GM18499 (cell line): ENCODE measurements around the gene H1-8.
"Not testable (repeated sequence)": the region's sequence is repeated elsewhere in the genome, so short reads cannot be mapped to it uniquely, and the experiment has no call there.

Experiments used
- ATAC-seq: cut with Tn5 transposase; IDR thresholded peaks from one replicate; pipeline ENCODE4 v1.9.1; 2021; ENCODE audit warnings: moderate number of reproducible peaks; ENCODE audit not compliant: insufficient read depth, unreplicated experiment

The H1-8 gene

GRCh38 chr3:129530821-129531220 lies 12.2 kb upstream of the H1-8 start:
- ATAC-seq = no peak

- no peak for ATAC-seq
These were observed 11.3 kb upstream of the H1-8 start for GRCh38 chr3:129531699-129532098.

- ATAC-seq = no peak
These were observed 10.7 kb upstream of the H1-8 start for GRCh38 chr3:129532261-129532660.

DNA sequence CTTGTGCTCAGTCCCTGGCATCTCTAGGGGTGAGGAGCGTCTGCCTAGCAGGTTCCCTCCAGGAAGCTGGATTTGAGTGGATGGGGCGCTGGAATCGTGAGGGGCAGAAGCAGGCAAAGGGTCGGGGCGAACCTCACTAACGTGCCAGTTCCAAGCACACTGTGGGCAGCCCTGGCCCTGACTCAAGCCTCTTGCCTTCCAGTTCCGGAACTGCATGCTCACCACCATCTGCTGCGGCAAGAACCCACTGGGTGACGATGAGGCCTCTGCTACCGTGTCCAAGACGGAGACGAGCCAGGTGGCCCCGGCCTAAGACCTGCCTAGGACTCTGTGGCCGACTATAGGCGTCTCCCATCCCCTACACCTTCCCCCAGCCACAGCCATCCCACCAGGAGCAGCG lies 9.6 kb upstream of the H1-8 start:
- ATAC-seq = no peak

DNA sequence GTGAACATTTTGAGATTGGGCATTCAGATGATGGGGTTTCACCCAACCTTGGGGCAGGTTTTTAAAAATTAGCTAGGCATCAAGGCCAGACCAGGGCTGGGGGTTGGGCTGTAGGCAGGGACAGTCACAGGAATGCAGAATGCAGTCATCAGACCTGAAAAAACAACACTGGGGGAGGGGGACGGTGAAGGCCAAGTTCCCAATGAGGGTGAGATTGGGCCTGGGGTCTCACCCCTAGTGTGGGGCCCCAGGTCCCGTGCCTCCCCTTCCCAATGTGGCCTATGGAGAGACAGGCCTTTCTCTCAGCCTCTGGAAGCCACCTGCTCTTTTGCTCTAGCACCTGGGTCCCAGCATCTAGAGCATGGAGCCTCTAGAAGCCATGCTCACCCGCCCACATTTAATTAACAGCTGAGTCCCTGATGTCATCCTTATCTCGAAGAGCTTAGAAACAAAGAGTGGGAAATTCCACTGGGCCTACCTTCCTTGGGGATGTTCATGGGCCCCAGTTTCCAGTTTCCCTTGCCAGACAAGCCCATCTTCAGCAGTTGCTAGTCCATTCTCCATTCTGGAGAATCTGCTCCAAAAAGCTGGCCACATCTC lies 8.4 kb upstream of the H1-8 start:
- no peak for ATAC-seq

- no peak for ATAC-seq
These were observed 7.9 kb upstream of the H1-8 start for GRCh38 chr3:129535075-129535474.

GRCh38 chr3:129536374-129536667 lies 6.7 kb upstream of the H1-8 start:
- no peak for ATAC-seq

- ATAC-seq = no peak
These were observed 6.2 kb upstream of the H1-8 start for GRCh38 chr3:129536804-129537203.

GRCh38 chr3:129539206-129539605 lies 3.8 kb upstream of the H1-8 start:
- no peak for ATAC-seq

DNA sequence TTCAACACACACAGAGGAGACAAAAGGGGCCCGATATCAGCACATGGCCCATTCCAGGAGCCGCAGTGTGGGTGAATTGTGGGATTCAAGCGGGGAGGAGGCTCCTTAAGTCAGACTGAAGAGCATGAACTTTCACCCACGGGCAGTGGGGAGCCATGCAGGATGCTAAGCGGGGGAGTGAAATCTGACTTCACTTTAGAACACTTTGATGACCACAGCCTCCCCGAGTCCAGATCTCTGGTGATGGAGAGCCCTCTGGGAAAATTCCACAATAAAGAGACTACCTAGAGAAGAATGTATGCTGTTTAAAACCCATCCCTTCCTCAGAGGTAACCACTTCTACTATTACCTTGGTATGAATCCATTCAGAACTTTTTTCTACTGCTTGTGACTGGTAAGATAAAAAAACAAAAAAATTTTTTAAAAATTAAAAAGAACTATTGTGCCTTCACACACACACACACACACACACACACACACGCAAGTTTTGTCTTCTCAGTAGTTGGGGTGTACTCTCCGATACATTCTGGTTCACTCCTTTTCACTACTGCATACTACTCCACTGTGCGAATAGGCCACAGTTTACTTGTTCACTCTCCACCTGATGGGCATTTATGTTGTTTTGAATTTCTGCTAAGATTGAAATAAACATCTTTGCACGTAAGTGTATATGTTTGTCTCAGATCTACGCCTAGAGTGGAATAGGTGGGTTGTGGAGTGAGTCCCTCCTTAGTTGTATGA lies 2.0 kb upstream of the H1-8 start:
- ATAC-seq = no peak

GRCh38 chr3:129542747-129543146 lies 228 bp upstream of the H1-8 start:
- ATAC-seq = no peak

- ATAC-seq = no peak
These were observed 1.0 kb downstream of the H1-8 start for GRCh38 chr3:129543999-129544398.

- ATAC-seq = not testable (repeated sequence)
These were observed 3.0 kb downstream of the H1-8 start for GRCh38 chr3:129545951-129546350.

- no peak for ATAC-seq
These were observed 4.3 kb downstream of the H1-8 start for GRCh38 chr3:129547241-129547640.

DNA sequence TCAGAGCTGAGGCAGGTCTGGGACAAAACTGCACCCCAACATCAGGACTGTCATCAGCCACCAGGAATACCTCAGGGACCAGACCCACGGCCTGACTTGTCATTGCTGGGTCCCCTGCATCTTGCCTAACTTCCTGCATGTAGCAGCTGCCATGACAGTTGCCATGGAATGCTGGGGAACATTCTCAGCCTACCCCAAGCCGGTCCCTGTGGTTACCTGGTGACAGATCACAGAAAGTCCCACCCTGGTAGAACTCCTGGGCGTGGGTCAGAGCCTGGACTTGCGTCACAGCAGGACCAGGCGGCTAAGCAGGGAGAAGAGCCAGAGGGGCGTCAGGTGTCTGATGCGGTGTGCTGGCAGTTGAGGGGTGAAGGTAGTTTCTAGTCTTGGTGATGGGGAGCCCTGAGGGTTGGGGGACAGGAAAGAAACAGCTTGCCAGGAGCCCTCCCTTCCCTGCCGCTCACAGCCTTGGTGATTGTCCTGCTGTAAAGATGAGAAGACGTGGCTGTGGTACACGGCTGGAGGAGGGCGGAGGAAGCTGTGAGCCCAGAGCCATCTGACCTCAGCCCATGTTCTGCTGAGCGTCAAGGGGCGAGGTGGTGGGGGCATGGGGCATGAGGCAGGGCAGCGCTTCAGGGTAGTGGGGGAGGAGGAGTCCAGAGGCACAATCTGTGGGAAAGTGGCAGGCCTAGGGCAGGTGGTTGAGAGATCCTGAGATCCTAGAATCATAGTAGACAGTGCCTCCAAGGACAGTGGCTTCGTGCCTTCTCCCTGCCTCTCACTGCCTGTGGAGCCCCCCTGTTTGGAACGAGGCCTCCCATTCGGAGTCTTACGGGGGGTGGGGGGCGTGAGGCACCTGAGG lies 5.4 kb downstream of the H1-8 start:
- no peak for ATAC-seq

GRCh38 chr3:129549006-129549800 lies 6.2 kb downstream of the H1-8 start:
- no peak for ATAC-seq

GRCh38 chr3:129549805-129550204 lies 6.8 kb downstream of the H1-8 start:
- ATAC-seq = no peak

DNA sequence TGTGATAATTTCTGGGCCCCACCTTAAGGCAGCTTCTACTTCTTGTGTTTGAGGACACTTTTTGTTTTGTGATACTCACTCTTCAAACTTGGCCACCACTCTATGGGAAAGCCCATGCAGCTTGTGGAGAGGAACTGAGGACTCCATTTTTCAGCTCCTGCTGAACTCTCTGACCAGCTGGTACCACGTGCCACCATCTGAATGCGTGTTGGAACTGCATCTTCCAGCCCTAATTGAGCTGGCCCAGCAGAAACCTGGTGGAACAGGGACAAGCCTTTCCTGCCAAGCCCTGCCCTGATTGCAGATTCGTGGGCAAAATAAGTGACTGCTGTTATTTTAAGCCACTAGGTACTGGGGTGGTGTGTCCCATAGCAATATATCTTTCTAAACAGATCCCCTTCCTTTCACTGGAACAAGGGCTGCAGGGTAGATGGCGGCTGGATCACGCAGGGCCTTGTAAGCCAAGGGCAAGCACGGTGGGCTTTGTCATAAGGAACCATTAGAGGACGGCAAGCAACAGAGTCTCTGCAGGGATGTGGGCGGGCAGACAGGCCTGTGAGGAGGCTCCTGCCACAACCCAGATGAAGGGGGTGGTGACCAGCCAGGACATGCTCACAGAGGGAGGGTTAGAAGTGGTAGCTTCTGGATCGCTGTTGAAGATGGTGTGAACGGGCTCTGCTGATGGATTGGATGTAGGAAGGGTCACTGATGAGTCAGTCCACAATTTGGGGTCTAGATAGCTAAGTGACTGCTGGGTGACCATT lies 9.5 kb downstream of the H1-8 start:
- no peak for ATAC-seq

DNA sequence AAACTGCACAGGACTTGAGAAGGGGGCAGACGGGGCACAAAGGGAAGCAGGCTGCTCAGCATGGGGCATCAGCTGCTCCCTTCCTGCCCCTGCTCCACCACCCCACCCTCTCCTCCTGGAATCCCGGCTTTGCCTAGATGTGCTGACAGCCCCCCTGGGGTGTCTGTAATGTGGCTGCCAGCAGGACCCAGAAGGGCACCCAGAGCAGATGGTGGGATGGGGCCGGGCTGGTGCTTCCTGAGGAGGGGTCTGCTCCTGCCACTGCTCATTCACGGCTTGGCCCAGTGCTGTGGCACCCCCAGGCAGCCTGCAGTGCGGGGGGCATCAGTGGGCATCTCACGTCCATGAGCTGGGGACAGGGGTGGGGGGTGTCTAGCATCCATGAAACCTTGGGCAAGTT lies 10.2 kb downstream of the H1-8 start:
- ATAC-seq = no peak

DNA sequence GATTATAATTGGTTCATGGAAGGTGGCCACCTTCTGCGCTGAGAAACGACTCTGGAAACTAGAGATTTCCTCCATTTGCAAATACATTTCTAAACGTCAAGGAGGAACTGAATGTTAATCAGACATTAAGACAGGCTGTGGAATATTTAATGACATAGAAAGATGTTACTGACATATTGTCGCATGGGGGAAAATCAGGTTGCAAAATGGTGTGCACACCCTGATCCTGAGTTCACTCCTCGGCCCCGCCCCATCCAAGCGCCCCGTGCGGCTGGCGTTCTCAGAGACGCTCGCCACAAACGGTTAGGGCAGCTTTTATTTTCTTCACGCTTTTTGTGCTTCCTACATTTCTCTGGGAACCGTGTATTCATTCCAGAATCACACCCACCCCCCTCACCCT lies 10.7 kb downstream of the H1-8 start:
- no peak for ATAC-seq
